HG03025 (cell line): ENCODE data around the gene ZBTB24.
A peak's percentile ranks its signal among the peaks of the same experiment; 100 is the strongest.

ENCODE experiments used
- ATAC-seq: cut with Tn5 transposase; IDR thresholded peaks from one replicate; pipeline ENCODE4 v1.9.1; 2021; ENCODE audit warnings: mild to moderate bottlenecking, moderate library complexity; ENCODE audit not compliant: unreplicated experiment, low FRiP score

ZBTB24 gene

DNA sequence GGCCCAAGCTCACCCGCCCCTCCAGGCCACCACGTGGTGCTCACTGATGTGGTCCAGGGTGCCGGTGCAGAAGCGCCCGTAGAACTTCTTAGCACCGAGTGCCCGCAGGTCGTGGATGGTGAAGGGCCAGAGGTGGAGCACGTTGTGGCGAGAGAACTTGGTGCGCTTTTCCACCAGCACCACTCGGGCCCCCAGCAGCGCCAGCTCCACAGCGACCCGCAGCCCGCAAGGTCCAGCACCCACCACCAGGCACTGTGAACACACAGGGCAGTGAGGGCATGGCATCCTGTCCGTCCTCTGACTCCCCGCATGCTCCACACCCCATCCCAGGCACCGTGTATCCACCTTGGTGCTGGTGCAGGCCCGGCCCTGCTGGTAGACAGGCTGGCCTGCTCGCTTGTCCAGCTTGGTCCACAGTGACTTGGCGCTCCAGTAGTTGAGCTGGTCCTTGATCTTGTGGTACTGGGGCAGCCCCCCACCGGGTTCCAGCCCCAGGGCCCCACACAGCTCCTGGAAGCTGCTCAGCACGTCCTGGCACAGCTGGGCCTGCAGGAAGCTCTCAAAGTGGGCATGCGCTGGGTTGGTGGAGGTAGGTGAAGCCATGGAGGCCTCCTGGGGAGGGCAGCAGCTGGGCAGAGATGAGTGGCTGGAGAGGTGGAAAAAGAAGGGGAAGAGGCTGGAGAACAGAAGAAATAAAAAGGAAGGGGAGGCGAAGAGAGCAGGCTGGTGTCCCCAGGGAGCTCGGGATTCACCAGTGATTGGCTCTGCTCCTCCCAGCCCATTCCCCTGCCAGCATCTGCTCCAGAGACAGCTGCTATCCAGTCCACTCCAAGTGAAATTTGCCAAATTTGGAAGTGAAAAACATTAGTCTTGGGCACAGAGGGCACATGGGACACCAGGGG lies 29.2 kb downstream of the ZBTB24 start:
- ATAC-seq: no peak

DNA sequence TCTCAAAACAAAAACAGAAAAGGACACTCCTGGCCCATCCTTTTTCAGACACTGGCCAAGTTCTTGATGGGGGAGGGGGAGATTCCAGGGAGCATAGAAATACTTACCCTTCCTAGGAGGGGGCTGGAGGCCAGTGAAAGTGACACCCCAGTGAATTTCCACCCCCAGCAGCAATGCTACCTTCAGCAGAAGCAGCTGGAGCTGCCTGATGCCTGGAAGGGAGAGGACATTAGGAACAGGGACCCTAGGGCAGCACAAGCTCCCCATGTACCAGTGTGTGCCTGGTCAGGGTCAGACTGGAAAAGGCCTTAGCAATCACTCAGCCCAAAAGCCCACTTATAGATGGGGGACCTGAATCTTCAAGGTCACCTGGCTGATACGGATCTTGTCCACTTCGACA lies 29.9 kb downstream of the ZBTB24 start:
- no peak for ATAC-seq

DNA sequence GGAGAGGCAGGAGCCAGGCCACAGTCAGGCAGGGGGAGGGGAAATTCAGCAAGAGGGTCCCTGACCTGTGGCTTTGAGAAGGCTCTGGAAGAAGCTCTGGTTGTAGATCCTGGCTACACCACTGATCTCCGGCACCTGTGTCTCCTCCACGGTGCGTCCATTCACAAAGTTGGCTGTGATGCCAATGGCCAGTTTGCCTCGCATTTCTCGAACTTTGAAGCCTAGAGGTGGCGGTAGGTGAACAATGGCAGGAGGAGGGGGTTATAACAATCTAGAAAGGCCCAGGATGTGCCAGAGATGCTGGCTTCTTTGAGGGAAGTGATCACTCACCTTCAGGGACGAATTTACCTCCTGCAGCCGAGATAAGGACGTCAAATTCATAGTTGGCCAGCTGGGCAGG lies 30.8 kb downstream of the ZBTB24 start:
- no peak for ATAC-seq

DNA sequence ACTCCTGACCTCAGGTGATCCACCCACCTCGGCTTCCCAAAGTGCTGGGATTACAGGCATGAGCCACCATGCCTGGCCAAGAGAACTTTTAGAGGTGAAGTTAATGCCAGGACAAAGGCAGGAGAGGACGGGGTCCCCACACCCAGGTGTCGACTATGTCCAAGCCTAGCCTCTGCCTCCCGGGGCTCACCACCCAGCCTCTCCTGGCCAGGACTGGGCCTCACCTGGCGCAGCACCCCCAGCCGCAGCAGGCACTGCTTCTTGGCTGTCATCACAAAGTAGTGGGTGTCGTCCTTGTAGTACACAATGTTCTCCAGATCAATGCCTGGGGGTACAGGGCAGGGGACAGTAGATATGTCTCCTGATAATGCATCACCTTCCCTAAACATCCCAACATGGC lies 31.6 kb downstream of the ZBTB24 start:
- ATAC-seq: no peak

DNA sequence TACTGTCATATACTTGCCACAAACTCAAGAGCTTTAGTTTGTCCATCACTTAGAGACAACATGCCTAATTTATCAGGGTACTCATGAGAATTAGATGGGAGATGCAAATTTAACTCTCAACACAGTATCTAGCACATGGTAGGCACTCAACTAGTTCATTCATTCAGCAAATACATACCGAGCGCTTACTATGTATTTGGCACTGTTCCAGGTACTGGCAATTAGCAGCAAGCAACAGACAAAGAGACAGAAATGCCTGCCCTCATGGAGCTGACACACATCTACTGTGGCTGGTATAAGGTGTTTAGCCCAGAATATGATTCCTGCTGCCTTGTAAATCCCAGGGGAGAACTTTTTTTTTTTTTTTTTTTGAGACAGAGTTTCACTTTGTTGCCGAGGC lies 32.2 kb downstream of the ZBTB24 start:
- no peak for ATAC-seq

DNA sequence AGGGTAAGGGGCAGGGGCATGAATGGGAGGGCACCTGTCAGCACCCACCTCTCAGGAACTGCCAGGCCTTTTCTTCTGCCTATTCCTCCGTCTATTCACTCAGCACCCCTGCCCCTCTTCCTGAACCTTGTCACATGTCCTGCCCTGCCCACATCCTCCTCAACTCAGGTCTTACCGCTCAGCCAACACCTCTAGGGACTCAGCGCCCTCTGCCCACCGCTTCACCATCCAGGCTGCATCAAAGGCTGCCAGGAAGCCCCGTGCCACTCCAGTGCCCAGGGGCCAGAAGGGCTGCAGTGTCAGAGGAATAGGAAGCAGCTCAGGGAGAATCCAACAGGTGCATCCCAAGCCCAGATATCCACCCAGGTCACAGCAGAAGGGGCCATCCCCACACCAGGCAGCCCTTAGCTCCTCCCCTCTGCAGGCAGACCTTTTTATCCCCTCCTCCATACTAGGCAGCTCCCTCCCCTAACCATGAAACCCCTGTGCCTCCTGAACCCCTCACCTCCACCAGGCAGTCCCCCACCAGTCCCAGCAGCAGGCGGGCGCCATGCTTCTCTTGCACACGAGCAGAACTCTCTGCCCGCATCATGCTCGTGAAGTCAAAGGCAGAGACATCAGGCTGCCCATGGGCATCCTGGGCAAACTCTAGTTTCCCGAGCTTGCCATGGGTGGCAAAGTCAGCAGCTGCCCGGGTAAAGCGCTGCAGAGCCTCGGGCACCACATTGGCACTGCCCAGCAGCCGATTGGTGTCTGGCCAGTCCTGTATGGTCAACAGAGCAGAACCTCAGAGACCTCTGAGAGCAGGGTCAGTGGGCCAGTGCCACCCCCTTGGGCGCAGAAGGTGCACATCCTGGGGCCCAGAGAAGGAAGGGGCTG lies 33.0 kb downstream of the ZBTB24 start:
- no peak for ATAC-seq

DNA sequence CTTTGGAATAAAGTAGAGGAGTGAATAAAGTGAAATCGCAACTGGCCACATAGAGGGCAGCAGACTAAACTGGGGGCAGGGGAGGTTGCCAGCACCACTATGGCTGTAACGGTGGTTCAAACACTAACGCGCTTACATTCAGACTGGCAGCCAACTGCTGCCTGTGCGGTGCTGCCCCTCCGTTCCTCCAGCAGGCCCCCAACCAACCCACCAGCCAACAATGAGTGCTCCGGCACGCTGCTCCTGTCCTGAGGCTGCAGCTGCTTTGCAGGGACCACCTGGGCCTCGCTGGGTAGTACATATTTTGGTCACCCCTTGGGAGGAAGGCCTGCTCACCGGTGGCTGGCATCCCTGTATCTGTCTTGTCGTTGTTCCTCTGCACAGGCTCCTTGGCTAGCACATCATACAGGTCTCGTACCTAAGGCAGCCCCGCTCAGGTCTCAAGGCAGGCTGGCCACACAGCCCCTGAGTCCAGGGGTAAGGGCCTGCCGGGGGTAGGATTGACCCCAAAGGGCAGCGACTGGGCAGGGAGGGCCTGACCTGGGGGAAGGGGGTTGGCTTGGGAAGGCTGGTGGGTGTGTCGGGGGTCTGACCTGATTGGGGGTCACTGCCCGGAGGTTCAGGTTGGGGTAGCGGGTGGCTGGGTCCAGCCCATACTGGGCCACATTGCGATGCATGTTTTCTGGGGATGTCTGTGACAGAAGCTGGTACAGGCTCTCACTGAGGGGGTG lies 33.8 kb downstream of the ZBTB24 start:
- no peak for ATAC-seq

DNA sequence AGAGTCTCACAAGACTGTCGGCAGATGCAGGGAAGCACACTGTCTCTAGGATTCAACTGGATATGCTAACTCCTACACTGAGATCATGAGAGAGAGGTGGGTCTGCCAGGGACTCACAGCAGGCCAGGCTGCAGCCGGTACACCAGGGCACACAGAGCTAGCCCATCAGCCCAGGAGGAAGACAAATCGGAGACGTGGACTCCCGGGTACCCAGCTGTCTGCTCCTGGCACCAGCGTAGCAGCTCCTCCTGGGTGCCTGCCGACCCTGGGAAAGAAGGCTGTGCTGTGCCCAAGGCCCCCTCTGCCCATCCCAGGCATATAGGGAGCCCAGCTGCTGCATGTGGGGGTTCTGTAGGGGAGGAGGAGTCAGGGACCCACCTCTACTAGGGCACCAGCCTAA lies 34.4 kb downstream of the ZBTB24 start:
- ATAC-seq: no peak

DNA sequence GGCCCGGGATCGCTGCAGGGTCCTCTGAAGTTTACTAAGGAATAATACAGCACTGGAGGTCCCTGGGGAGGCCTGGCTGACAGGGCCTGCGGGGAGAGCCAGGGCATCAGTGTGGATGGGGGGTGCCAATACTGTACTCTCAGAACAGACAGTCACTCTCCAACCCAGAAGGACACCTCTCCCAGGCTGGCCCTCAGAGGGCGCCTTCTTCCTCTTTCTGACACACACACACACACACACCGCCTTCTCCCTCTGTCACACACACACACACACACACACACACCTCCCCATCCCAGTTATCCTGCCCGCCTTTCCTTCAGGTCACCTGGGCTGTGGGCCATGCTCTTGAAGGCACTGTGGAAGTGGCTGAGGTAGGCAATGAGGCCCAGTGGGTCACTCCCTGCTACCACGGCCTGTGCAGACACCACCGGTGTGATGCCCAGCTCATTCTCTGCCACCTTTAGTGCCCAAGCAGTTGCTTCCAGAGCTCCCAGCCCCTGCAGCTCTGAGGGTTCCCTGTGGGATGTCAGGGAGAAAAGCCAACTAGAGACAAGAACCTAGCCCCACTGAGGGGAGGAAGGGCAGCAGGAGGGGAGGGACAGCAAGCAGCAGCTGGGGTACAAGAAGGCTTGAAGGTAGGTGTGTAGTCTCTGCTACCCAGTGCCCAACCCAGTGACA lies 35.0 kb downstream of the ZBTB24 start:
- no peak for ATAC-seq

DNA sequence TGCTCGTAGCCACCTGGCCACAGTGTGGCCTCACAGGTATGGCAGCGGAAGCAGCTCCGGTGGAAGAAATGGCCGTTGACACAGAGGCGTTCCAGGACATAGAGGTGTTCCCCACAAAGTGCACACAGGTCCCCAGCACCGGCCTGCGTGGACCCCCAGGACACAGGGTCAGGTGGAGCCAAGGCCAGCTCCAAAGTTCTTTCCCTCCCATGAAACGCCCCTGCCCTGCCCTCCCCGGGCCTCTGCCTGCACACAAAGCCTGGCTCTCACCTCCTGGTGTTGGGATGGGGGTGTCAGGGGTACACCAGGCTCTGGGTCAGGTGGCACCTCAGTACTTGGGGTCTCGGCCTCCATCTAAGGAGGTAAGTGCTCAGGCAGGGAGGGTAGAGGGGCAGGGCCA lies 35.9 kb downstream of the ZBTB24 start:
- no peak for ATAC-seq

DNA sequence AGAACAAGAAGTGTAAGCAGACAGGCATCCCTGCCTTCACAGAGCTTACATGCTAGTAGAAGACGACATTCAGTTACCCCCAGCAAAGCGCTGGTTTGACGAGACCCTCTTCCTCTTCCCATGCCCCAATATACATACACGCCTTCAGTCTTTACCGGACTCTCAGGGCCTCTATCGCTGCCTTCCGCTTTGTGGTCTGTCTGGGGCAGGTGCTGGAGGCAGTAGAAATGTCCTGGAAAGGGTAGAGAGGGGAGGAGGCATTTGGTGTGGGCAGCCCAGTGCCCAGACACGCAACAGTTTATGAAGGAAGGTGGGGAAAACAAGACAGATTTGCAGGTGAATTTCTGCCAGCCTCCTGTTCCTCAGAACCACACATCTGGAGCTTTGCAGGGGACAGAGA lies 36.5 kb downstream of the ZBTB24 start:
- no peak for ATAC-seq

DNA sequence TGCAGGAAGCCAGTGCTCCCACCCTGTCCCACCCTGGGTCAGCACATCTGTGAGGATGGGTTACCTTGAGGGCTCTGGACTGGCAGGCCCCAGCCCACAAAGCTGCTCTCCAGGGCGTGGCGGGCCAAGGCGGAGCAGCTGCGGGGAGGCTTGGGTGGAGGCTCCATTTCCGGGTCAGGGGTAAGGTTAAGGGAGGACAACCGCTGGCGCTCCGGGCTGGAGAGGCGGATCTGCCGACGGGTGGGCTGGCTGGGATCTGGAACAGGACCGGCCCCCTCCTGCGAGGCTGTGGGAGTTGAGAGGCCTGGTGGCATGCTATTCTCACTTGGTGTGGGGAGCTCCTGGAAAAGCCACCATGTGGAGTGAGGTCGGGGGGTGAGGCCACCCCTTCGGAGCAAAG lies 36.9 kb downstream of the ZBTB24 start:
- no peak for ATAC-seq

DNA sequence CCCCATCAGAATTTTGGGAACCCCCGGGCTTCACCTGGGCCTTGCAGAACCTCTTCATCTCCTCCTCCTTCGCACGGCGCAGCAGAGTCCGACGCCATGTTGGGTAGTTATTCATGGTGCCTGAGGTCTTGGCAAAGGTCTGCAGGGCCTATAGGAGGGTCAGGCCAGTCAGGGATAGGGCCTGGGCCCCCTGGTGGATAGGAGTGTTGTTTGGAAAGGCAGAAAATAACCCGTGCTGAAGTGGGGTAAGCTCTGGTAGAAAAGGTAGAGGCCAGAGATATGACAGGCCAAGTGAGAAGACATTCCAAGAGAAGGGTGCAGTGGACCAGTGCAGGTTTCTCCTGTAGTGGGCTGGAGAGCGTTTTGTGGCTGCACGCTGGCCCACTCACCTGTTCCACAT lies 37.6 kb downstream of the ZBTB24 start:
- ATAC-seq: no peak

DNA sequence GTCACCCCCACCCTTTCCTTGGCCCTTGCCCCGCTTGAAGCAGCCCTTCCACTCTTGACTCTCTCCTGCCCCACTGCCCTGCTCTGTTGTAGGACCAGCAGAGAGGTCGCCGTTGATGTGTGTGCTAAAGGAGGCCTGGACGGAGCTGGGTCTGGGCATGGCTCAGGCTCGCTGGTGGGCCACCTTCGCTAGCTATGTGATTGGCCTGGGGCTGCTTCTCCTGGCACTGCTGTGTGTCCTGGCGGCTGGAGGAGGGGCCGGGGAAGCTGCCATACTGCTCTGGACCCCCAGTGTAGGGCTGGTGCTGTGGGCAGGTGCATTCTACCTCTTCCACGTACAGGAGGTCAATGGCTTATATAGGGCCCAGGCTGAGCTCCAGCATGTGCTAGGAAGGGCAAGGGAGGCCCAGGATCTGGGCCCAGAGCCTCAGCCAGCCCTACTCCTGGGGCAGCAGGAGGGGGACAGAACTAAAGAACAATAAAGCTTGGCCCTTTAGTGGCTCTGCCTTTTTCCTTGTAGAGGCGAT lies 39.5 kb downstream of the ZBTB24 start:
- no peak for ATAC-seq

DNA sequence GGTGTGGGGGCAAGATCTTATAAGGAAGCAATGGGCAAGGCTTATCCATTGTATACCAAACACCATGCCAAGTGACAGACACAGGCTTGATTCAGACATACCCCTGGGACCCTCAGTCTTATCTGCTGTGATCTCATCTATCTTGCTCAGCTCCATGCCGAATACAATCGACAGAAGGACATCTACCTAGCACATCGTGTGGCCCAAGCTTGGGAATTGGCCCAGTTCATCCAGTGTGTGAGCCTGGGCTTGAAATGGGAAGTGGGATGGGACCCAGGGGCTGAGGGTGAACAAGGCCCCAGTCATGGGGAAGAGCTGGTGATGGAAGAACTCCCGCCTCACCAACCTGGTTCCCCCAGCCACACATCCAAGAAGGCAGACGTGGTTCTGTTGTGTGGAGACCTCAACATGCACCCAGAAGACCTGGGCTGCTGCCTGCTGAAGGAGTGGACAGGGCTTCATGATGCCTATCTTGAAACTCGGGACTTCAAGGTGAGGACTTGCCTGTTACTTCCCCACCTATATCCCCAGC lies 40.6 kb downstream of the ZBTB24 start:
- no peak for ATAC-seq

DNA sequence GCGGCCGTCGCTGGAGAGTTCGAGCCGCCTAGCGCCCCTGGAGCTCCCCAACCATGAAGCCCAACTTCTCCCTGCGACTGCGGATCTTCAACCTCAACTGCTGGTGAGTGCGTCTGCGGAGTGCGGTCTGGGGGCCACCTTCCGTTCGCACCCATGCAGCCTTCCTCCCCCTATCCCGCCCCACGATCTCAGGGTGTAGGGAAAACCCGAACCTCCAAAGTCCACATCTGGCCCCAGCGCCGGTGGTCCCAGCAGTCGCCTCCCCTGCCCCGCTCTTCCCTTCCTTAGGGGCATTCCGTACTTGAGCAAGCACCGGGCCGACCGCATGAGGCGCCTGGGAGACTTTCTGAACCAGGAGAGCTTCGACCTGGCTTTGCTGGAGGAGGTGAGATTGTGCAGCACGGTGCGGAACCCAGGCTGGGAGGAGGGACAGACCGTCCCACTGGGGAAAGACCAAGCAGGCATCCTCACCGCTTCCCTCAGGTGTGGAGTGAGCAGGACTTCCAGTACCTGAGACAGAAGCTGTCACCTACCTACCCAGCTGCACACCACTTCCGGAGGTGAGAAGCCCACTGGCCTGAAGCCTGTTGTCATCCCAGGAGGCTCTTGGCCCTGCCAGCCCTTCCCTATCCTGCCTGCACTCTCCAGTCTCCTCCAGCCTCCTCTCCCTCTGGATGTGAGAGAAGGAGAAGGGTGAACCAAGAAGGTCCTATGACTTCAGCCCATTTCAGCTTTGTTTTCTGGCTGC lies 41.8 kb downstream of the ZBTB24 start:
- peak; percentile 21 for ATAC-seq

DNA sequence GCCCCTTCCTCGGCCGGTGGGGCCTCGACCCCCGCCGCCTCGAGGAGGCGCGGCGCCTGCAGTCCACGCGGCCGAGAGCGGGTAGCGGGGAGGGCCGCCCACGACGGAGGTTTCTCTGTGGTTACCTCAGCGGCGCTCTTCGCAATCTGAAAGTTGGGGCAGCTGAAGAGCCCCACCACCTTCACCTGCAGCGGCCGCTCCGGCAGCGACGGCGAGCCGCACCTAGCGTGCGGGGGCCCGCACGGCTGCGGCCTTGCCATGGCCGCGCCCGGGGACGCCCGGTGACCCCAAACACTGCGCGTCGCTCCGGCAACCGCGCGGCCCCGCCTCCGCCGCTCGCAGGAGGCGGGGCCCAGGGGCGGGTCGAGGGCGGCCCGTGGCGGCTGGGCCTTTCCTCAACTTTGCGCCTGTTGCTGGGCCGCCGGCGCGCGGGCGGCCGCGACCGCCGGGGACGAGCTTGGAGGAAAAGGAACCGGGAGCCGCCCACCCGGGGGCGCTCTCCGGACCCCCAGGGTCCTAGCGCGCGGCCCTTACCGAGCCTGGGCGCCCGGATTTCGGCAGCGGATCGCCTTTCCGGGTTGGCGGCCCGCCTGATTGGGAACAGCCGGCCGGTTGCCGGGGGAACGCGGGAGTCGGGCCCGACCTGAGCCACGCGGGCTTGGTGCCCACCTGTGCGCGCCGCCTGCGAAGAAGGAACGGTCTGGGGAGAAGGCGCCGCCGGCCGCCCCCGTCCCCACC lies 42.5 kb downstream of the ZBTB24 start, which contains the start of the genes PPIL6 and SMPD2:
TSS of gene PPIL6 (minus strand) at position 298 of the 738 bp plus-strand sequence. CDS start at position 260, 38 bp downstream.
TSS of gene SMPD2 (plus strand) at position 394 of the 738 bp plus-strand sequence. CDS start 398 bp downstream, outside the sequence.
- peak; percentile 89 for ATAC-seq

DNA sequence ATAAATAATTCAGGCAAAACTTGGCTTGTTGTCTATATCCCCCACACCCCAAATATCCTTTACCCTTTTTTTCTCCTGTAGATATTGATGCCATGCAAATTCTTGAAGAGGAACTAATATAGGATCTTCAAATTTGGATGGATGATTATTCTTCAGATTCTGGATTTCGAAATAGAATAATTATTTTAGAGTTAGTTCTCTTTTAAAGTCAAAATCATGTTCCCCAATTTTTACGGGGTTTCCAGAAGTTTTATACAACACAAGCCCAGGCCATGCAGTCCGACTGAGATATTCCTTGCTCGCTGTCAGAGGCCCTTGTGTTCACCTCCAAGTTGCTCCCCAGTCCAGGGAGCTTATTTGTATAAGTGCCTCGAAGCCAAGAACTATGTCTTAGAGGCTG lies 47.0 kb downstream of the ZBTB24 start:
- ATAC-seq: no peak
